GM04503 (cell line): ENCODE results near the gene RCN2.
"Not testable (repeated sequence)": the region's sequence is repeated elsewhere in the genome, so short reads cannot be mapped to it uniquely, and the experiment has no call there.

Experiments used
- DNase-seq: peaks from one replicate; pipeline ENCODE4 v3.0.0-alpha.2; 2012; ENCODE audit warnings: low read depth

Gene RCN2, protein sequence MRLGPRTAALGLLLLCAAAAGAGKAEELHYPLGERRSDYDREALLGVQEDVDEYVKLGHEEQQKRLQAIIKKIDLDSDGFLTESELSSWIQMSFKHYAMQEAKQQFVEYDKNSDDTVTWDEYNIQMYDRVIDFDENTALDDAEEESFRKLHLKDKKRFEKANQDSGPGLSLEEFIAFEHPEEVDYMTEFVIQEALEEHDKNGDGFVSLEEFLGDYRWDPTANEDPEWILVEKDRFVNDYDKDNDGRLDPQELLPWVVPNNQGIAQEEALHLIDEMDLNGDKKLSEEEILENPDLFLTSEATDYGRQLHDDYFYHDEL

DNA sequence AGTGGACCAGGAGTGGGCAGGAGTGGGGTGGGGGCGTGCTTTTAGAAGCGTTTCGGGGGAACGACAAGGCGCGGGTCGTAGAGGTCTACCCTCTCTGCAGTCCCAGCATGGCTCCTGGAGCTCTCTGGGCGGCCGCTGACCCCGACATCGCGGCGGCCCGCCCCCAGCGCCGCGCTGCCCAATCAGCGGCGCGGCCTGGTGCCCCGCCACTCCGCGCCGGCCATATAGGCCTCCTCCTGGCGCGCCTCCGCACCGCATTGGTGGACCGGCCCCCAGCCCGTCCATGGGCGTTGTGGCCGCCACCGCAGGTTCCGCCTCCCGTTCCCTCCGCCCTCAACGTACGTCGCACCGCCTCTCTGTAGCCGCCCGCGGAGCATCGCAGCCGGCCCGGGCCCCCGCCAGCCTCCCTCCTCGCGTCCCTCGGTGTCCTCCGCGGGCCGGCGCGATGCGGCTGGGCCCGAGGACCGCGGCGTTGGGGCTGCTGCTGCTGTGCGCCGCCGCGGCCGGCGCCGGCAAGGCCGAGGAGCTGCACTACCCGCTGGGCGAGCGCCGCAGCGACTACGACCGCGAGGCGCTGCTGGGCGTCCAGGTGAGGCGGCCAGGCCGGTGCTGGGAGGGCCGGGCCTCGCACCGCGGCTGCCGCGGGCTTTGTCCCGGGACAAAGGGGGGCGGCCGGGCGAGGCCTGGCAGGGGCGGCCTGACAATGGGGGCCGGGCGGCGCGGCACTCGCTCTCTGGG is at the start of gene RCN2:
RCN2 (plus strand) TSS at position 353 of the 738 bp plus-strand sequence; CDS start at position 446, 93 bp downstream.
- DNase-seq = peak; percentile 63

DNA sequence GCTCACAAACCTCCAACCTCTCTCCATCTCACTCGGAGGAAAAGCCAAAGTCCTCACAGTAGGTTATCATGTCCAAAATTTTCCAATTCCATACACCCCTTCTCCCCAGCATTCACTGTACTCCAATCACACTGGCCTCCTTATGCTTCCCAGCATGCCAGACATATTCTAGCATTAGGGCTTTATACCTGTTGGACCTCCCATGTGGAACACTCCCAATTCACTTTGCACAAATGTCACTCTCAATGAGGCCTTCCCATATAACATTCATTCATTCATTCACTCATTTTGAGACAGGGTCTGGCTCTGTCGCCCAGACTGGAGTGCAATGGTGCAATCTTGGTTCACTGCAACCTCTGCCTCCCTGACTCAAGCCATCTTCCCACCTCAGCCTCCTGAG is 46.3 kb upstream of the RCN2 start:
- no peak for DNase-seq

DNA sequence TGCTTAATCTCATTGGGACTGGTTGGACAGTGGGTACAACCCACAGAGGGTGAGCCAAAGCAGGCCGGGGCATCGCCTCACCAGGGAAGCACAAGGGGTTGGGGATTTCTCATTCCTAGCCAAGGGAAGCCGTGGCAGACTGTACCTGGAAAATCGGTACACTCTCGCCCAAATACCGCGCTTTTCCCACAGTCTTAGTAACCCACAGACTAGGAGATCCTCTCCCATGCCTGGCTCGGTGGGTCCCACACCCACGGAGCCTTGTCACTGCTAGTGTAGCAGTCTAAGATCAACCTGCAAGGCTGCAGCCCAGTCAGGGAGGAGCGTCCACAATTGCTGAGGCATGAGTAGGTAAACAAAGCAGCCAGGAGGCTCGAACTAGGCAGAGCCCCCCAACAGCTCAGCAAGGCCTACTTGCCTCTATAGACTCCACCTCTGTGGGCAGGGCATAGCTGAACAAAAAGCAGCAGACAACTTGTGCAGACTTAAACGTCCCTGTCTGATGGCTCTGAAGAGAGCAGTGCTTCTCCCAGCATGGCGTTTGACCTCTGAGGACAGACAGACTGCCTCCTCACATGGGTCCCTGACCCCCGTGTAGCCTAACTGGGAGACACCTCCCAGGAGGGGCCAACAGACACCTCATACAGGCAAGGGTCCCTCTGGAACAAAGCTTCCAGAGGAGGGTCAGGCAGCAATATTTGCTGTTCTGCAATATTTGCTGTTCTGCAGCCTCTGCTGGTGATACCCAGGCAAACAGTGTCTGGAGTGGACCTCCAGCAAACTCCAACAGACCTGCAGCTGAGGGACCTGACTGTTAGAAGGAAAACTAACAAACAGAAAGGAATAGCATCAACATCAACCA is 44.0 kb upstream of the RCN2 start:
- not testable (repeated sequence) for DNase-seq

DNA sequence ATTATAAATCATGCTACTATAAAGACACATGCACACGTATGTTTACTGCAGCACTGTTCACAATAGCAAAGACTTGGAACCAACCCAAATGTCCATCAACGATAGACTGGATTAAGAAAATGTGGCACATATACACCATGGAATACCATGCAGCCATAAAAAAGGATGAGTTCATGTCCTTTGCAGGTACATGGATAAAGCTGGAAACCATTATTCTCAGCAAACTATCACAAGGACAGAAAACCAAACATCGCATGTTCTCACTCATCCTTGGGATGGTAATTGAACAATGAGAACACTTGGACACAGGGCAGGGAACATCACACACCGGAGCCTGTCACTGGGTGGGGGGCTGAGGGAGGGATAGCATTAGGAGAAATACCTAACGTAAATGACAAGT is 38.7 kb upstream of the RCN2 start:
- not testable (repeated sequence) for DNase-seq

DNA sequence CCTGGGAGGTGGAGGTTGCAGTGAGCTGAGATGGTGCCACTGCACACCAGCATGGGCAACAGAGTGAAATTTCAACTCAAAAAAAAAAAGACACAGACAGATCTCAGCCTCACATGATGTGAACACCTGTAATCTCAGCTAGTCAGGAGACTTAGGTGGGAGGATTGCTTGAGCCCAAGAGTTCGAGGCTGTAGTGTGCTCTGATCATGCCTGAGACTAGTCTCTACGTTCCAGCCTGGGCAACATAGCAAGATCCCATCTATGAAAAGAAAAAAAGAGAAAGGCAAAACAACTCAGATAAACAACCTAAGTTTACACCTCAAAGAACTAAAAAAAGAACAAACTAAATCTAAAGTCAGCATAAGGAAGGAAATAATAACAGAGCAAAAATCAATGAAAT is 37.4 kb upstream of the RCN2 start:
- no peak for DNase-seq

DNA sequence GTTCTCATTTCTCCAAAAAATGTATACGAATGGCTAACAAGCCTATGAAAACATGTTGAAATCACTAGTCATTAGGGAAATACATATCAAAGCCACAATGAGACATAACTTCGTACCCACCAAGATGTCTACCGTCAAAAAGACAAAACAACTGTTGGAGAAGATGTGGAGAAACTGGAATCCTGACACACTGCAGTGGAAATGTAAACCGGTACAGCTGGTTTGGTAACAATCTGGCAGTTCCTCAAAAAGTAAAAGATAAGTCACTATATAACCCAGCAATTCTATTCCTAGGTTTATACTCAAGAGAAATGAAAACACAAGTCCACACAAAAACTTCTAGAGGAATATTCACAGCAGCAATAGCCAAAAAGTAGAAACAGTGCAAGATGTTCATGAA is 33.4 kb upstream of the RCN2 start:
- no peak for DNase-seq

DNA sequence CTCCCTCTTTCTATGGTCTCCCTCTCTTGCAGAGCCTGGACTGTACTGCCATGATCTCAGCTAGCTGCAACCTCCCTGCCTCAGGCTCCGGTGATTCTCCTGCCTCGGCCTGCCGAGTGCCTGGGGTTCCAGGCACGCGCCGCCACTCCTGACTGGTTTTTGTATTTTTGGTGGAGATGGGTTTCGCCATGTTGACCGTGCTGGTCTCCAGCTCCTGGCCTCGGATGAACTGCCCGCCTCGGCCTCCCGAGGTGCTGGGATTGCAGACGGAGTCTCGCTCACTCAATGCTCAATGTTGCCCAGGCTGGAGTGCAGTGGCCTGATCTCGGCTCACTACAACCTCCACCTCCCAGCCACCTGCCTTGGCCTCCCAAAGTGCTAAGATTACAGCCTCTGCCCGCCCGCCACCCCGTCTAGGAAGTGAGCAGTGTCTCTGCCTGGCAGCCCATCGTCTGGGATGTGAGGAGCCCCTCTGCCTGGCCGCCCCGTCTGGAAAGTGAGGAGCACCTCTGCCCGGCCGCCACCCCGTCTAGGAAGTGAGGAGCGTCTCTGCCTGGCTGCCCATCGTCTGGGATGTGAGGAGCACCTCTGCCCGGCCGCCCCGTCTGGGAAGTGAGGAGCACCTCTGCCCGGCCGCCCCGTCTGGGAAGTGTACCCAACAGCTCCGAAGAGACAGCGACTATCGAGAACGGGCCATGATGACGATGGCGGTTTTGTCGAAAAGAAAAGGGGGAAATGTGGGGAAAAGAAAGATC is 32.2 kb upstream of the RCN2 start:
- not testable (repeated sequence) for DNase-seq

DNA sequence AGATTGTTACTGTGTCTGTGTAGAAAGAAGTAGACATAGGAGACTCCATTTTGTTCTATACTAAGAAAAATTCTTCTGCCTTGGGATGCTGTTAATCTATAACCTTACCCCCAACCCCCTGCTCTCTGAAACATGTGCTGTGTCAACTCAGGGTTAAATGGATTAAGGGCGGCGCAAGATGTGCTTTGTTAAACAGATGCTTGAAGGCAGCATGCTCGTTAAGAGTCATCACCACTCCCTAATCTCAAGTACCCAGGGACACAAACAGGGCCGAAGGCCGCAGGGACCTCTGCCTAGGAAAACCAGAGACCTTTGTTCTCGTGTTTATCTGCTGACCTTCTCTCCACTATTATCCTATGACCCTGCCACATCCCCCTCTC is 31.6 kb upstream of the RCN2 start:
- DNase-seq = not testable (repeated sequence)

DNA sequence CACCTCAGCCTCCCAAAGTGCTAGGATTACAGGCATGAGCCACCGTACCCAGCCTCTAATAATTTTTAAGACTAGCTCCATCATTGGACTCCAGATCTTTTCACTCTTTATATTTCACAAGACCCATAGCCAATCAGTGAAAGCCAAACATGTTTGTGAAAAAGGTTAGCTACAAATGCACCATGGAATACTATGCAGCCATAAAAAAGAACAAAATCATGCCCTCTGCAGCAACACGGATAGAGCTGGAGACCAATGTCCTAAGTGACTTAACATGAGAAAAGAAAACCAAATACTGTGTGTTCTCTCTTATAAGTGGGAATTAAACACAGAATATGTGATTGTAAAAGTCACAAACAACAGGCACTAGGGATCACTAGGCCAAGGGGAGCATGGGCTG is 29.6 kb upstream of the RCN2 start:
- no peak for DNase-seq

DNA sequence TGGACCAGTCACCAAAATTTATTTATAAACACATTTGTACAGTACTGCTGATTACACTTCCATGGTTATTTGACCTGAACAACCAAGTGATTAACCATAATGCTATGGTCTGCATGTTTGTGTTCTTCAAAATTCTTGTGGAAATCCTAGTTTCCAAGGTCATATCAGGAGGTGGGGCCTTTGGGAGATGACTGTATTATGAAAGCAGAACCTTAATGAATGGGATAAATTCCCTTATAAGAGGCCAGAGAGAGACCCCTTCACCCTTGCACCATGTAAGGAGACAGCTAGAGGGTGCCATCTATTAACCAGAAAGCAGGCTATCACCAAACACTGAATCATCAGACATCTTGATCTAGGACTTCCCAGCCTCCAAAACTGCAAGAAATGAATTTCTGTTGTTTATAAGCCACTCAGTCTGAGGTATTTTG is 28.3 kb upstream of the RCN2 start:
- peak; percentile 15 for DNase-seq

DNA sequence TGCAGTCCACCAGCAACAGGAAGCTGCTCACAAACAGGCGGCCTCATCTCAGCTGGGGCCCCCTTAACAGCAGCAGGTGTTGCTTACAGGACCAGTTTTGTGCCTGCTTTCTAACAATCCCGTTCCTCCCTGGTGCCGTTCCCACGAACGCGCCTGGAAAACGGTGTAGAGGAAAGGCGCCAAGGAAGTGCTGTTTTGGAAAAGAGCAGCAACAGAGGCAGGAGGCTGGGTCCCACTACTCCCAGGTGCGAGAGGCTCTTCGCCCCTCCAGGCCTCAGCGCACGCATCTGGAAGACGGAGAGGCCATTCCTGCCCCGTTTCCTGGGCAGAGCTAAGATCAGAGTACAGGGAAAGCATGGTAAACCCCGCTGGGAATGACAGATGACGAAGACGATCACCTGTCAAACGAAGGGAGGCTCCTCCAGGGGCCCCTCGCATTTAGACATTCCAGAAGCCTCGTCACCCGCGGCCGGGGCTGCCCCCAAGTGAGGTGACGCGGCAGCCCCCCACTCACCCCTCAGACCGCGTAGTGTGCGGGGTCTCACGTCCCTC is 27.0 kb upstream of the RCN2 start:
- no peak for DNase-seq

DNA sequence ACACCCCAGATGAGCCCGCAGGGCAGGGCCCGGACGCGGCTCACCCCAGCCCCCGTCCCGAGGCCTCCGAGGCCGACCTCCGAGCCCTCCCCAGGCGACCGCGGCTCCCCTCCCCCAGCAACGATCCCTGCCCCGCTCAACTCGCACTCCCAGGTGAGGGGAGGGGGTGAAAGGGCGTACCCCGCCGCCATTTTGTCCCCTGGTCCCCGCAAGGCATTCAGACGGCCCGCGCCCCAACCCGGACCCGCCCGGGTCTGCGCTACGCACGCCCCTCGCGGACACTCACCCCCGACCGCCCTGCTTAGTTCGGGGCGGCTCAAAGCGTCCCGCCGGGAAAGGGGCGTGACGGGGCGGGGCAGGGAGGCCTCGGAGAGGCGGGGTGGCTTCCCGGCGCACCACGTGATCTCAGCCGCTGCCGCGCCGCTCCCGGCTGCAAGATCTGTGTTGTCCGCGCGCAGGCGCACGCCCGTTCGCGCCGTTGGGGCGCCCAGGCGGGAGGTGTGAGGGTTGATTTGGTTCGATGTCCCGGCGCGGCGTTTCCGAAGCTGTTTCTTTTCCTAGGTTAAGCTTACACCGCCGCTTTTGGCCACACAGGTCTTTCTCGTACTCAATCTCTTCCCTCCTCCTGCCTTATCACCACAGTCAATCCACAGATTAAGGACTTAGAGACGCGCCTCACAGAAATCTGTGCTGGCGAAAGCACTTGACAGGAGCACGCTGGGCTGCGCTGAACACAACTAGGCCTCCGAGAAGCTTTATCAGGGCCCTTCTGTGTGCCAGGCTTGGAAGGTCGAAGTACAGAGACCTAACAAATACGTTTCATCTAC is 26.3 kb upstream of the RCN2 start, which contains the start of gene SCAPER:
SCAPER (minus strand) TSS at position 328 of the 827 bp plus-strand sequence. CDS start 21,523 bp downstream, outside the sequence.
- peak; percentile 31 for DNase-seq

DNA sequence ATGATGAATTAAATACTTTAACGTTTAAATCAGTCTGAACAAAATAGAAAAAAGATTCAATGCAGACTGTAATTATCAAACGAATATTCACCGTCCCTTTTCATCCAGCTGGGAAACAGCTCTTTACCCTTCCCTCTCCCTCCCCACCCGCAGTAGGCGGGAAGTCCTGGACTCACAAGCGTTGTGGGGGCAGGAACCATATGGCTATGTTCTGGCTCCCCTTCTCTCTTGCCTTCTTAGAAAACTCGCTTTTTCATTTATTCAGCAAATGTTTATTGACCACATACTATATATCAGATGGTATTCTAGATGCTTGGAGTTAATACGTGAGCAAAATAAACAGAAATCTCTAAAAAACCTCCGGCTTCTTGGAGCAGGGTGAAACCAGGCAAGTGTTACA is 25.7 kb upstream of the RCN2 start:
- DNase-seq = no peak

DNA sequence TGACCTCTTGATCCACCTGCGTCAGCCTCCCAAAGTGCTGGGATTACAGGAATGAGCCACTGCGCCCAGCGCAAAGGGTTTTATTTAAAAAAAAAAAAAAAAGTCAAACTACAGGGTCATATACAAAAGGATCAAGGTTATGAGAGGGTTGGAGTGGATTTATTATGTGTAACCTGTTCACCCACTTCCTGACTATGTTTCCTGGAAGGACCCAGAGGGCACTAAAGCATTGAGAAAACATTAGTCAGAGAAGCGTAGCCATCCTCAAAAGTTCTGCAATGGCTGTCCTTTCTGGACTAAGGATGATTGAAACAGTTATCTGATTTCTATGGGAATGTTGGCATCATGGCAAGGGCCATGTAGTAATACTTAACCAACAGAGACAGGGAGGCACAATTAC is 19.1 kb upstream of the RCN2 start:
- no peak for DNase-seq

DNA sequence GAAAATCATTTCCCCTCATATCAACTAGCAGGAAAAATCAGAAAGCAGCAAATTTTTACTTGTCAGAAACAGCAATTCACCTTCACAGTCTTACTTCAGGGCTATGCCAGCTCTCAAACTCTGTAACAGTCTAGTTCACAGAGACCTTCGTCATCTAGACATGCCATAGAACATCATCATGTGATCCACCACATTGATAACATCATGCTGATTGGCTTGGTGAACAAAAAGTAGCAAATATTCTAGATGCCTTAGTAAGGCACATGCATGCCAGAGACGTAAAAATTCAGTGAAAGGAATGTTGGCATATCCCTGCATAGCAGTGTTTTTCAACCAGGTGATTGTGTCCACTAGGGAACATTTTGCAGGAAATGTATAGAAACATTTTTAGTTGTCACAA is 17.8 kb upstream of the RCN2 start:
- no peak for DNase-seq

DNA sequence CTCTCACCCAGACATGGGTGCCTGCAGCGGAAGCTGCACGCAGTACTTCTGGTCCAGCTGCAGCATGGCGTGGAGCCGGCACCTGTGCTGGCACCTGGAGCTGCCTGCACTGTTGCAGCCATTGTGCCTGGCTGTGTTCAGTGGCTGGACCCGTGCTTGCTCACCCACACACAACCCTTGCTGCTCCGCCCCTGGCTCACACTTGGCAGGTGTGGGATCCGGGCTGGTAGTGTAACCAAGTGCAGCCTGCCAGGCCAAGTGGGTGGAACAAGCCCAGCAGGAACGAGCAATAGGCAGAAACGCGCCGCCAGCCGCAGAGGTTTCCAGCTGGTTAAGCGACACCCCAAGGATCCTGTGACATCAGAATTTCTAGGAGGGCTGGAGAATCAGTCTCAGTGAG is 15.2 kb upstream of the RCN2 start:
- DNase-seq = no peak

DNA sequence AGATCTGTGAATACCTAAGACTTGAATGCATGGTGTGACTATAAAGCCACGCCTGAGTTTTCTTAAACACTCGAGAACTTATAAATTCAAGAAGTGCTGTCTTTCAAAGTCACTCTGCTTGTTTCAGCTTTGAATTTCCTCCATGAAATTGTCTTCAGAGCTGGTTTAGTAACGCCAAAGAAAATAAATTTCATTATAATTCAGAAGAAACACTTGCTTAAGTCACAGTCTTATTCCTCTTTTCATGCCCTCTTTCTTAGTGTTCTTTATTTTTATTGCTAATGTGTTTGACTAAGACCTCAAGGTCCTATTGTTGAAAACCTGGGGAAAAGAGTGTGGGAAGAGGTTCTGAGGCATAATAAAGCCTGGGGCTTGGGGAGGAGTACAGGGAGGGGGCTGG is 3.3 kb upstream of the RCN2 start:
- DNase-seq = no peak

DNA sequence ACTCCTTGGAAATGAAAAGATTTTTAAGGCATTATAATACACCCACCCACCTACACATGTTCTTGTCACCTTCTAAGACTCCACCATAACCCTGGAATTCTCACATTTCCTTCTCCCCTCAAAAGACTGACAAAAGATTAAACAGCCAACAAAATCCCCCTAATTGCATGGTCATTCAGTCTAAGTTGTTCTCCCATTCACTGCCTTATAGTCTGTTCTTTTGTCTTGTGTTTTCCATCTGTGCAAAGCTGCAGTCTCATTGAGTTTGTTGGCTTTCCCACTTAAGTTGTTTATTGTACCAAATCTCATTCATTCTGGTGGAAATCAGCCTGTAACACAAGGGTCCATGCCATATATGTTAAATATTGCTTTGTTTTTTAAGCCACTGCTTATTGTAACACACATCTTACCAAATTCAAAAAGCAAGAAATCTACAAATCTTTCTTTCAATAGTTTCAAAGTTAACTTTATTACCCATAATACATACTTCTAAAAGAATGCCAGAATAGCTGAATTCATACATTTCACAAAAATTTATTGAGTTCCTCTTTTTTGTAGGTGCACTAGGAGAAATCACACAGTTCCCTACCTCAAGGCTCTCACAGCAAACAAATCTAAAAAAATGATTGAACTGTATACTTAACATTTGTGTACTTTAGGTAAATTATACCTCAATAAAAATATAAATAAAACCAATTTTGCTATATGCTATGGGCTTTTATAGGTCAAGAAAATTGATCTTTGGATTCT is 2.4 kb upstream of the RCN2 start:
- no peak for DNase-seq

DNA sequence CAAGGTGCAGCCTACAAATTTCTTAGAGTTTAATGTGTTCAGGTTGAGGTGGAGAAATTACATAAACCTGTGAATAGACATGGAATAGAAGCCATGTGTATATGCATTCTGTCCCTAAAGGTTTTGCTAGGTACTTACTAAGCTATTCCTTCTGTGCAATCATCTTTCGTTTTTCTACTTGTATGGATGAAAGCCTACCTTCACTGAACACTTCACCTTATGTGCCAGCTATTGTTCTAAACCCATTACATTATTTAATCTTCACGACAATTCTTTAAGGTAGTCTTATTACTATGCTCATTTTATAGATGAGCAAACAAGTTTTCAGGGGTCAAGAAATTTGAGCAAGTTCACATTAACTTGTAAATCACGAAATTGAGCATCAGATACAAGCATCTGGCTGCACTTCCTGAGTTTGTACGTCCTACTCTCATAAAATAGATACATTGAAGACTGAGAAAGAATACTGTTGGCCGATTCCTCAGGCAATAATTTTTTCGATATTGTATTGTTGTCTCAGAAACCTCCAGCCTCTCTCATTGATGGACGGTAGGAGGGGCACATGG is 635 bp upstream of the RCN2 start:
- DNase-seq = no peak
